SW 1271 (cell line): ENCODE results near the gene RFC3.
"Not testable (repeated sequence)": the region's sequence is repeated elsewhere in the genome, so short reads cannot be mapped to it uniquely, and the experiment has no call there.

ENCODE experiments used
- DNase-seq, 2 experiments: peaks; one replicate each; lab custom pipeline; 2025; lab: John Stamatoyannopoulos, UW

Gene RFC3

DNA sequence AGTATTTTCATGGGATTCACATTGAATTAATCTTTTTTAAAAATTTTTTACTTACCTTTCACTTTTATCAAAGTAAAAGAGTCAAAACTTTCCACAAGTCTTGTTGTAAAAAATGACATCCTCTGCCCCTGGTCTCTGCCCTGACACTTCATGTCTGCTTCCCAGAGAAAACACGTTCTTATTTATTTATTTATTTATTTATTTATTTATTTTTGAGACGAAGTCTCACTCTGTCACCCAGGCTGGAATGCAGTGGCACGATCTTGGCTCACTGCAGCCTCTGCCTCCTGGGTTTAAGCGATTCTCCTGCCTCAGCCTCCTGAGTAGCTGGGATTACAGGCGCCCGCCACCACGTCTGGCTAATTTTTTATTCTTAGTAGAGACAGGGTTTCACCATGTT is 5.1 kb upstream of the RFC3 start:
- DNase-seq, result not testable (repeated sequence)

GRCh38 chr13:33815011-33815550 is 2.9 kb upstream of the RFC3 start:
- no peak for DNase-seq

DNA sequence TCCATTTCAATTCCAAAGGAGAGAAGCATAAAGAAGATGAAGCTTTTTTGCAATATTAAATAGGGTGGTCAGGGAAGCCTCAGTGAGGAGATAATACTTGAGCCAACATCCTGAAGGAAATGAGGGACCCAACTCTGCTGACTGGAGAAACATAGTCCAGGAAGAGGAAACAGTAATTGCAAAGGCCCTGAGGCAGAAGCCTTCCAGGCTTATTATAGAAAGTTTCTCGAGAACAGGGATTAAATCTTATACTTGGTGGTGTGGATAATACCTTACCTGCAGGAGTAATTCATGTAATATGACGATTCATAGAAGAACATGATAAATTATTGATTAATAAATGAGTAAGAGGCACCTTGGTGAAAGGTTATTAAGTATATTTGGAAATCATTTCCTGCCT is 1.0 kb upstream of the RFC3 start:
- no peak for DNase-seq

DNA sequence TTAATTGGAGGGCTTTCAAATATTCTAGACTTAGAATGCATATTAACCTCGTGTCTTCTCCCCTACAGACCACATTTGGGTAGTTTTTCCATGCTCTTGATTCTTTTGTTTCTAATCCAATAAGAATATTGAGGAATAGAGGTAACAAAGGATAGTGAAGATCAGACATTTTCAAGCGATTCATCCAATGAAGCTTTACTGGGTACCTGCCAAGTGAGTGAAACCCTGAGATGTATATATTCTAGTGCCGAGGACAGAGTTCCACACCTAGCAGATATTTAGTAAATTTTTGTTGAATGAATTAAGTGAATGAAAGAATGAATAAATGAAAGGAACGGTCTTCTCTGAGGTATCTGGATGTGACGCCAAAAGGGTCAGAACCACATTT is 442 bp upstream of the RFC3 start:
- DNase-seq, result peak in 1 of 2 experiments; percentile 31

- no peak for DNase-seq
Observed at GRCh38 chr13:33825083-33825482, 7.1 kb downstream of the RFC3 start.

DNA sequence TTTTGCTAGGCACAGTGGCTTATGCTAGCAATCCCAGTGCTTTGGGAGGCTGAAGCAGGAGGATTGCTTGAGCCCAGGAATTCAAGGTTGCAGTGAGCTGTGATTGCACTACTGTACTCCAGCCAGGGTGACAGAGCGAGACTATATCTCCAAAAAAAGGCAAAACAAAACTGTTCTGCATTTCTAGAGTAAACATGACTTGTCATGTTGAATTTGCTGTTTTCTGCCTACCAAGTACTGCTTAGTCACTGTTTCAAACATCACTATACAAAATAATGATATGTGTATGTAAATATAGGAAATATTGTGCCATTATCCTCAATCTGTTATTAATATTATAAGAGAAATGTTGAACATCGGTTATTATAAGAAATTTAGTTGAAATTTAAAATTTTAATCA is 9.2 kb downstream of the RFC3 start:
- no peak for DNase-seq

DNA sequence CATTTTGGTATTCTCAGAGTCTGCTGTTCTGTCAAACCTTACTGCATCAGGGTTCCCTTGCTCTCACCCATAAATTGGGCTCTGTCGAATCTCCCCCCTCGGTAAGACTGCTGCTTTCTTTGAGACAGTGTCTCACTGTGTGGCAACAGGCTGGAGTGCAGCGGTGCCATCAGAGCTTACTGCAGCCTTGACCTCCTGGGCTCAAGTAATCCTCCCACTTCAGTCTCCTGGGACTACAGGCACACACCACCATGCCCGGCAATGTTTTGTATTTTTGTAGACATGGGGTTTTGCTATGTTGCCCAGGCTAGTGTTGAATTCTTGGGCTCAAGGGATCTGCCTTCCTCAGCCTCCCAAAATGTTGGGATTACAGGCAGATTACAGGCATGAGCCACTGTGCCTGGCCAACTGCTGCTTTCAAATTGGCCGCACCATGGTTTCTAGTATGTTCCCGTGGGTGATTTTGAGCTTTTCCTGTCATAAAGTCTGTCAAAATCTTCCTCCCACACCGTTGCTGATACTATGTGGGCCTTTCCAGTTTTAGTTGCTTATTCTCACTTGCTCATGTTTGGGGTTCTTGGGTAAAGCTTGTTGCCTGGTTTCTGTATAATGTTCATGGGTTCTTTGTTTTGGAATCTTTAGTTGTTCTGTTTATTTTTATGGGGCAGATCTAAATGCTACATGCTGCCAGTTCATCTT is 10.6 kb downstream of the RFC3 start:
- no peak for DNase-seq

DNA sequence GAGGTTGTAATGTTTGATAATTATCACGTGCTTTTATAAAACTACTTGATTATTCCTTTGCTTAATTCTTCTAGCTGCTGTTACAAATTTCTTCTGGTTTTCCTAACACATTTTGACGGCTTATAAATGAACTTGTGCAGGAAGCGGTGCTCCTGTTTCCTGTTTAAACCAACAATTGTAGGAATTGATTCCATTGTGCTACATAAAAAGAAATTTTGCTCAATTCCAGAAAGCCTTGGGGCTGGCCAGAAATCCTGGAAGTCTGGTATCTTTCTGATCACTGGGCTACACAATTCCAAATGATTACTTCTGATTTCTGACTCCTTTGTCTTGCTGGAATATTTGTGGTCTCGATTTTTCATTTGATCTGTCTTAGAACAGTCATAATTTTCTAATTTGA is 14.9 kb downstream of the RFC3 start:
- no peak for DNase-seq

- no peak for DNase-seq
Observed at GRCh38 chr13:33838647-33839046, 20.7 kb downstream of the RFC3 start.

DNA sequence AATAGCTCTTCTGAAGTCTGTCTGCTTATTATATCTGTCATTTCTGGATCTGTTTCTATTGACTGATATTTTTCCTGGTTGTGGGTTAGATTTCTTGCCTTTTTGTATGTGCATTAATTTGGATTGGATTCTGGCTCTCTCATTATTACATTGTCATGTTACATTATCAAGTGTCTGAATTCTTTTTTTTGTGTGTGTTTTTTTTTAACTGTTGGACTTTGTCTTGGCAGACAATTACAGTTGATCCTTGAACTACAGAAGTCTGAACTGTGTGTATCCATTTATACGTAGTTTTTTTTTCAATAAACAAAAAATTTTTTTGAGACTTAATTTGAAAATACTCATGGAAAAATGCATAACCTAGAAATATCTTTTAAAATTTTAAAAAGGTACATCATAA is 22.5 kb downstream of the RFC3 start:
- no peak for DNase-seq

DNA sequence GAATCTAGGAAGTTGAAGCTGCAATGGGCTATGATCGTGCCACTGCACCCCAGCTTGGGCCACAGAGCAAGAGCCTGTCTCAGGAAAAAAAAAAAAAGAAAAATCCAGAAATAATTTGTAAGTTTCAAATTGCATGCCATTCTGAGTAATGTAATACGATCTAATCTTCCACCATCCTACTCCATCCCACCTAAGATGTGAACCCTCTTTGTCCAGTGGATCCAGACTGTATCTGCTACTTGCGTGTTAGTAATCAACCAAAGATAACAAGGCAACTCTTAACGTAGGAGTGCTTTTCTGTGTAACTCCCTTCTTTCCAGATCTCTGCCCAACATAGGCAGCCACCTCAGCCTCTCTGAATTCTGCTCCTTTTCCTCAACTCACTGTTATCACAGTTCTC is 24.3 kb downstream of the RFC3 start:
- no peak for DNase-seq

GRCh38 chr13:33842986-33843385 is 25.0 kb downstream of the RFC3 start:
- no peak for DNase-seq

- no peak for DNase-seq
Observed at GRCh38 chr13:33845572-33846302, 27.8 kb downstream of the RFC3 start.

GRCh38 chr13:33846303-33847062 is 28.5 kb downstream of the RFC3 start:
- no peak for DNase-seq

GRCh38 chr13:33849211-33849610 is 31.3 kb downstream of the RFC3 start:
- DNase-seq, result no peak

GRCh38 chr13:33855371-33855895 is 37.5 kb downstream of the RFC3 start:
- no peak for DNase-seq

DNA sequence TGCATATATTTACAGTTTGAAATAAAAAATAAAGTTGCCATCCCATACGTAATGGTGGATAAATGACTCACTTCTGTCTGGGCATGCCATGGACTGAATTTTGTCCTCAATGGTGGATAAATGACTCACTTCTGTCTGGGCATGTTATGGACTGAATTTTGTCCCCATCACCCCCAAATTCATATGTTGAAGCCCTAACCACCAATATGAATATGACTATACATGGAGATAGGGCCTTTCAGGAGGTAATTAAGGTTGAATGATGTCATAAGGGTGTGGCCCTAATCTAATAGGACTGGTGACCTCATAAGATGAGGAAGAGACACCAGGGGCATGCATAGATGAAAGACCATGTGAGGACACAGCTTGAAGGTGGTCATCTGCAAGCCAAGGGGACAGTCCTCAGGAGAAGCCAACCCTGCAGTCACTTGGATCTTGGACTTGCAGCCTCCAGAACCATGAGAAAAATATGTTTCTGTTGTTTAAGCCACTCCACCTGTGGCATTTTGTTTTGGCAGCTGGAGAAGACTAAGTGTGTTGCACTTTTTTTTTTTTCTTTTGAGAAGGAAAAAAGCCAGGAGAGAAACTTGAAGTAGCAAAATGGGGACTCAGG is 41.8 kb downstream of the RFC3 start:
- no peak for DNase-seq

- no peak for DNase-seq
Observed at GRCh38 chr13:33860526-33860925, 42.6 kb downstream of the RFC3 start.

DNA sequence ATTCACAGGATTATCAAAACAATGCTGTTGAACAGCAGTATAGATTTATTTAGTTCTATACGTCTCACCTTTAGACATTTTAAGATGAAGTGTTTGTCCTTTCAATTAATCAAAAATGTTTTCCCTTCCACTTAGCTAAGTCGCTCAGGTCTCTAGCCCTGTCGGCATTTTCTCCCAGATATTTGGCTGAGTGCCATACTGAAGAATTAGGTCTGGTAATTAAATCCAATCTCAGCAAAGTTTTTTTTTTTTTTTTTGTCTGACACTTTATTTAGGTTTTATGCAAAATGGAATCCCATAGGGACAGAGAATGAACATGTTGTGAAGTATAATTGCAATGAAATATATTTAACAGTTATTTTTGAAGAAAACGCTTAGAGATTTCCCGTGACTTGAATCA is 44.1 kb downstream of the RFC3 start:
- no peak for DNase-seq

- DNase-seq, result no peak
Observed at GRCh38 chr13:33863188-33863789, 45.3 kb downstream of the RFC3 start.

DNA sequence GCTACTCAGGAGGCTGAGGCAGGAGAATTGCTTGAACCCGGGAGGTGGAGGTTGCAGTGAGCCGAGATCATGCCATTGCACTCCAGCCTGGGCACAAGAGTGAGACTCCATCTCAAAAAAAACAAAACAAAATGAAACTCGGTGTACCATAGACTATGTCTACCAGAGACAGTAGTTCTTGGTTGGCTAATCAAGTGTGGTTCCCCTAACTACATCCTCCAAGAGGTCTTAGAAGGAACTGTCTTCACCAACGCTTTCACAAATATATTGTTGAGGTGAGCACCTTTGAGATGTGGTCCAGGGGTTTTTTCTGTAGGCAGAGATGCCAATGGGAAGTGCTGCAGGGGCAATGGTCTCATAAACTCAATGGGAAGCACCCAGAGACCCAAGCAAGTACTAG is 48.0 kb downstream of the RFC3 start:
- no peak for DNase-seq

GRCh38 chr13:33867472-33867871 is 49.5 kb downstream of the RFC3 start:
- no peak for DNase-seq
